ENCODE results near the gene ZNF44. TPM values are rescaled to one million over a fixed set of nuclear protein-coding genes. Genes with fewer than 3 reads are reported as not detected.

Gene ZNF44
- total RNA-seq, 1 experiment from 2014 or later = 8.0 TPM

DNA sequence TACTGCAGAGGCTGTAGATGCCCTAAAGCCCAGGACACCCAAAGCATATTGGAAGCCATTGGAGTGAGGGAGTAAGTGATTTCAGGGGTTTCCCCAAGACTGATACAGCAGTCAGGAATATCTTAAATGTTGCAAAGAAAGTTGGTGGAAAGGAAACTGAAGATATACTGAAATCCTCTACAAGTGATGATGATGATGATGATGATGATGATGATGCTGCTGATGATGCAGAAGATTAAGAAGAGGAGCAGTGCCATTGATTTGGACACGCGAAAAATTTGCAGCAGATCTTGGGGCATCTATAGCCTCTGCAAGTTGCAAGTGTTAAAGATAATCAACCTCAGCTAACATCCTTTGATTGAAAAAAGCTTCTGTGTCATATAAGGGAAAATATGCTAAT lies 23.8 kb downstream of the ZNF44 start:
- H3K4me1 Mint-ChIP-seq (ENCODE audit: low read depth, unreplicated experiment) = no peaks in the 10 kb centered on the region
- Histone ChIP-seq H3K27me3 (replicated peaks; ENCODE audit: control insufficient read depth, insufficient read depth, low read length) (no peaks in the 10 kb centered on the region), H3K36me3 (ENCODE audit: control insufficient read depth, insufficient read depth, low read length) (peaks cover 1% of the 10 kb centered on the region; the same call in 1 of the 2 replicates), H3K4me3 (ENCODE audit: low read depth, low read length) (no peak overlapping the region), H3K9me3 (peaks cover 26% of the 10 kb centered on the region; the same call in 1 of the 2 replicates), H3K4me1 (no peaks in the 10 kb centered on the region)
- H3K9me3 Mint-ChIP-seq (ENCODE audit: unreplicated experiment) = peaks cover 35% of the 10 kb centered on the region
- no TSS peak for BruUV-seq (replicated peaks)
- intact Hi-C loops (cut with micrococcal nuclease; ENCODE audit: unreplicated experiment) = no loop called here
- DNase-seq = no peak
- H3K36me3 Mint-ChIP-seq (ENCODE audit: insufficient read depth, unreplicated experiment) = peaks cover 33% of the 10 kb centered on the region
- TF ChIP-seq, protein P1, sequence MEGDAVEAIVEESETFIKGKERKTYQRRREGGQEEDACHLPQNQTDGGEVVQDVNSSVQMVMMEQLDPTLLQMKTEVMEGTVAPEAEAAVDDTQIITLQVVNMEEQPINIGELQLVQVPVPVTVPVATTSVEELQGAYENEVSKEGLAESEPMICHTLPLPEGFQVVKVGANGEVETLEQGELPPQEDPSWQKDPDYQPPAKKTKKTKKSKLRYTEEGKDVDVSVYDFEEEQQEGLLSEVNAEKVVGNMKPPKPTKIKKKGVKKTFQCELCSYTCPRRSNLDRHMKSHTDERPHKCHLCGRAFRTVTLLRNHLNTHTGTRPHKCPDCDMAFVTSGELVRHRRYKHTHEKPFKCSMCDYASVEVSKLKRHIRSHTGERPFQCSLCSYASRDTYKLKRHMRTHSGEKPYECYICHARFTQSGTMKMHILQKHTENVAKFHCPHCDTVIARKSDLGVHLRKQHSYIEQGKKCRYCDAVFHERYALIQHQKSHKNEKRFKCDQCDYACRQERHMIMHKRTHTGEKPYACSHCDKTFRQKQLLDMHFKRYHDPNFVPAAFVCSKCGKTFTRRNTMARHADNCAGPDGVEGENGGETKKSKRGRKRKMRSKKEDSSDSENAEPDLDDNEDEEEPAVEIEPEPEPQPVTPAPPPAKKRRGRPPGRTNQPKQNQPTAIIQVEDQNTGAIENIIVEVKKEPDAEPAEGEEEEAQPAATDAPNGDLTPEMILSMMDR (IDR thresholded peaks at IDR 0.05; ENCODE audit: insufficient read depth in 1 of 2, low read depth in 1 of 2, low read length in 1 of 2, severe bottlenecking in 1 of 2, unreplicated experiment in 1 of 2) = no peak
- ChIA-PET CTCF (no interaction called here), POLR2A (no interaction called here)
- H3K27ac Mint-ChIP-seq (ENCODE audit: unreplicated experiment) = no peak overlapping the region
- no peak overlapping the region for H3K4me3 Mint-ChIP-seq (ENCODE audit: unreplicated experiment)
- H3K27me3 Mint-ChIP-seq (ENCODE audit: insufficient read depth, unreplicated experiment) = no peaks in the 10 kb centered on the region

DNA sequence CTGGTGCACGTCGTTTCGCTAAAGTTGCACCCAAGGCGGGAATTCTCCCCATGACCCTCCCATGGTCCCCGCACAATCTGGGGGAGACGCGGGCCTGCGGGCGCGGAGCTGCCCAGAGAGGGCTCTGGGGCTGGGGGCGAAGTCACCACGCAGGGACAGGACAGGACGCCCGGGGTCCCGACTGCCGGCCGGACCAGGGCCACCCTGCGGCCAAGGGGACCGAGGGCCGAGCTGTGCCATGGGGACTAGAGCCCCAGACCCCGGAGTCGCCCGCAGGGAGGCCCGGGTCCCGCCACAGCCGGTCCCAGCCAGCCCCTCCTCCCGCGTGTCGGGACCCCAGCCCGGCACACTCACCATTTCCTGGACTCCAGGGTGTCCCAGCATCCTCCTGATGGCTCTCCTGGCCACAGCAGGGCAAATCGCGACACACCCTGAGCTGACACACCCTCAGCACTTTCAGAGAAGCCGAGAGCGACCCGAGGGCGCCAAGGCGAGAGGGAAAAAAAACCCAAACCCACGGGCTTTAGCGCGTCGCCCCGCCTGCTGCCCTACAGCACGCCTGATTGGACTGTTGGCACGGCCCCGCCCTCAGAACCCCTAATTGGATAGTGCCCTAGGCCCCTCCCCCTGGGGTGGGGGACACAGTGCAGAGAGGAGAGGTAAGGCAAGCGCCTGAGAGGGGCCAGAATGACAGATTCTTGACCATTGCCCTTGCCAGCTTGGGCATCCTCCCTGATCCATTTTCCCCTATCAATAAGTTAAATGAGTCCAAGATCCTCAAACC lies 28.6 kb downstream of the ZNF44 start:
- TF ChIP-seq, protein P1 (IDR thresholded peaks at IDR 0.05; ENCODE audit: insufficient read depth in 1 of 2, low read depth in 1 of 2, low read length in 1 of 2, severe bottlenecking in 1 of 2, unreplicated experiment in 1 of 2) = no peak
- BruUV-seq (replicated peaks) = no TSS peak
- no peak overlapping the region for H3K4me3 Mint-ChIP-seq (ENCODE audit: unreplicated experiment)
- Histone ChIP-seq H3K4me1 (no peaks in the 10 kb centered on the region), H3K27me3 (replicated peaks; ENCODE audit: control insufficient read depth, insufficient read depth, low read length) (no peaks in the 10 kb centered on the region), H3K36me3 (ENCODE audit: control insufficient read depth, insufficient read depth, low read length) (no peaks in the 10 kb centered on the region), H3K9me3 (peaks cover 8% of the 10 kb centered on the region; the same call in 1 of the 2 replicates), H3K4me3 (ENCODE audit: low read depth, low read length) (no peak overlapping the region)
- H3K27me3 Mint-ChIP-seq (ENCODE audit: insufficient read depth, unreplicated experiment) = no peaks in the 10 kb centered on the region
- H3K9me3 Mint-ChIP-seq (ENCODE audit: unreplicated experiment) = peaks cover 38% of the 10 kb centered on the region
- ChIA-PET POLR2A (no interaction called here), CTCF (no interaction called here)
- peaks cover 5% of the 10 kb centered on the region for H3K36me3 Mint-ChIP-seq (ENCODE audit: insufficient read depth, unreplicated experiment)
- H3K27ac Mint-ChIP-seq (ENCODE audit: unreplicated experiment) = no peak overlapping the region
- H3K4me1 Mint-ChIP-seq (ENCODE audit: low read depth, unreplicated experiment) = no peaks in the 10 kb centered on the region
- intact Hi-C loops (cut with micrococcal nuclease; ENCODE audit: unreplicated experiment) = no loop called here
- no peak for DNase-seq

DNA sequence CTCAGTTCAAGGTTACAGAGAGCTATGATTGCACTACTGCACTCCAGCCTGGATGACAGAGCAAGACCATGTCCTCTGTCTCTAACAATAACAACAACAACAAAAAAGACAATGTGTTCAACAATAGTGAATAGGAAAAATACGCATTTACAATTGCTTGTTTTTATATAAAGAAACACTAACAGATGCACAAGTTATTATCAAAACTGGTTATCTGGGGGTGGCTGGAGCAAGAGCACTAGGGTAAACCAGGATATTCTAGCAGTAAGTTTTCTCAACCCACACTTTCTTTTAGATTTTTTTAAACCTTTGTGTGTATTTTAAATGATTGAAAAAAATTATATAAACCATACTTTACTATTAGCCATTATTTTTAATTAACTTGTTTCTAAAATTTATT lies 33.1 kb downstream of the ZNF44 start:
- TF ChIP-seq, protein P1 (IDR thresholded peaks at IDR 0.05; ENCODE audit: insufficient read depth in 1 of 2, low read depth in 1 of 2, low read length in 1 of 2, severe bottlenecking in 1 of 2, unreplicated experiment in 1 of 2) = no peak
- Histone ChIP-seq H3K9me3 (no peaks in the 10 kb centered on the region), H3K27me3 (replicated peaks; ENCODE audit: control insufficient read depth, insufficient read depth, low read length) (no peaks in the 10 kb centered on the region), H3K36me3 (ENCODE audit: control insufficient read depth, insufficient read depth, low read length) (no peaks in the 10 kb centered on the region), H3K4me1 (no peaks in the 10 kb centered on the region), H3K4me3 (ENCODE audit: low read depth, low read length) (no peak overlapping the region)
- H3K9me3 Mint-ChIP-seq (ENCODE audit: unreplicated experiment) = peaks cover 29% of the 10 kb centered on the region
- intact Hi-C loops (cut with micrococcal nuclease; ENCODE audit: unreplicated experiment) = no loop called here
- no peak overlapping the region for H3K4me3 Mint-ChIP-seq (ENCODE audit: unreplicated experiment)
- no peaks in the 10 kb centered on the region for H3K27me3 Mint-ChIP-seq (ENCODE audit: insufficient read depth, unreplicated experiment)
- DNase-seq = no peak
- no peak overlapping the region for H3K27ac Mint-ChIP-seq (ENCODE audit: unreplicated experiment)
- ChIA-PET POLR2A (no interaction called here), CTCF (no interaction called here)
- H3K36me3 Mint-ChIP-seq (ENCODE audit: insufficient read depth, unreplicated experiment) = no peaks in the 10 kb centered on the region
- BruUV-seq (replicated peaks) = no TSS peak
- H3K4me1 Mint-ChIP-seq (ENCODE audit: low read depth, unreplicated experiment) = no peaks in the 10 kb centered on the region
